Hepatocyte (in vitro differentiated cells): ENCODE measurements around the gene ADAMTSL3.

Experiments
- CTCF ChIP-seq: fragments of 200-600 bp; sonication (generic); IDR thresholded peaks from 2 replicates; pipeline ENCODE4 v1.5.1; 2016; ENCODE audit warnings: antibody characterized with exemption, mild to moderate bottlenecking; ENCODE audit not compliant: poor library complexity
- EZH2 ChIP-seq: fragments of 200-600 bp; sonication (generic); IDR thresholded peaks from 2 replicates; pipeline ENCODE4 v1.6.1; 2016; ENCODE audit warnings: antibody characterized with exemption, mild to moderate bottlenecking, borderline replicate concordance

- no peak for TF ChIP-seq EZH2
- no peak for TF ChIP-seq CTCF
Measured at GRCh38 chr15:83845230-83845629, 191.3 kb downstream of the ADAMTSL3 start.
